Thyroid gland (tissue), 4 donors: ENCODE results near the gene DNAAF5.

Experiments
- POLR2A ChIP-seq, 2 donors: fragments of 450-650 bp; IDR thresholded peaks; one replicate each; pipeline ENCODE4 v1.6.1; 2017; ENCODE audit warnings: antibody characterized with exemption in 2 of 2, mild to moderate bottlenecking in 2 of 2, moderate library complexity in 1 of 2
- TF ChIP-seq, protein P1 (sequence below), 6 experiments: fragments of 200-600 bp in 3 of 6; fragments of 450-650 bp in 3 of 6; sonication (generic) in 3 of 6; IDR thresholded peaks; one replicate each; pipeline ENCODE4 v1.5.1; 2016 to 2019; ENCODE audit warnings: antibody characterized with exemption in 6 of 6, mild to moderate bottlenecking in 2 of 6, inconsistent platforms in 1 of 6, moderate library complexity in 1 of 6

DNA sequence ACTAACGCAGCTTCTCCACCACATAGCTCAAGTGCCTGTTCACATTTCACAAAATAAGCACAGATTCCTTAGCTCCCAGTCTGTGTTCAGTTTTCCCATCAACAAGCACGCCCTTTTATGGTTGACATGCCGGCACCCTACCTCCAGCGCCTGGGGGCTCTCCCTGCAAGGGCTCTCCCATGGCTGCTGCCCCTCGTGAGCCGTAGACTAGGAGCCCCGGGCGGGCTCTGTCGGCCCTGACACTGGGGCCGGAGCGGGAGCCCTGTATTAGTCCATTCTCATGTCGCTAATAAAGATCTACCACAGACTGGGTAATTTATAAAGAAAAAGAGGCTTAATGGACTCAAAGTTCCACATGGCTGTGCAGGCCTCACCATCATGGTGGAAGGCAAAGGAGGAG, 34.6 kb downstream of the DNAAF5 start:
- no peak for TF ChIP-seq POLR2A (IDR thresholded peaks at IDR 0.05)
- TF ChIP-seq, protein P1, sequence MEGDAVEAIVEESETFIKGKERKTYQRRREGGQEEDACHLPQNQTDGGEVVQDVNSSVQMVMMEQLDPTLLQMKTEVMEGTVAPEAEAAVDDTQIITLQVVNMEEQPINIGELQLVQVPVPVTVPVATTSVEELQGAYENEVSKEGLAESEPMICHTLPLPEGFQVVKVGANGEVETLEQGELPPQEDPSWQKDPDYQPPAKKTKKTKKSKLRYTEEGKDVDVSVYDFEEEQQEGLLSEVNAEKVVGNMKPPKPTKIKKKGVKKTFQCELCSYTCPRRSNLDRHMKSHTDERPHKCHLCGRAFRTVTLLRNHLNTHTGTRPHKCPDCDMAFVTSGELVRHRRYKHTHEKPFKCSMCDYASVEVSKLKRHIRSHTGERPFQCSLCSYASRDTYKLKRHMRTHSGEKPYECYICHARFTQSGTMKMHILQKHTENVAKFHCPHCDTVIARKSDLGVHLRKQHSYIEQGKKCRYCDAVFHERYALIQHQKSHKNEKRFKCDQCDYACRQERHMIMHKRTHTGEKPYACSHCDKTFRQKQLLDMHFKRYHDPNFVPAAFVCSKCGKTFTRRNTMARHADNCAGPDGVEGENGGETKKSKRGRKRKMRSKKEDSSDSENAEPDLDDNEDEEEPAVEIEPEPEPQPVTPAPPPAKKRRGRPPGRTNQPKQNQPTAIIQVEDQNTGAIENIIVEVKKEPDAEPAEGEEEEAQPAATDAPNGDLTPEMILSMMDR (IDR thresholded peaks at IDR 0.05): no peak
